IMR-90 (cell line): ENCODE data around the gene PIP4K2A. TPM values are rescaled to one million over a fixed set of nuclear protein-coding genes. Genes with fewer than 3 reads are reported as not detected.

Experiments used
- ATAC-seq: fragments of 200-7000 bp; cut with Tn5 transposase; 2 replicates; pipeline ENCODE4 v1.9.1; 2020; ENCODE audit warnings: low read depth, mild to moderate bottlenecking, moderate library complexity
- BruUV-seq: library from RNA; stranded (reverse); fragments of 400-500 nt; replicated peaks from 2 replicates; lab custom pipeline; 2021; lab: Mats Ljungman, UMichigan
- CTCF ChIA-PET: fragments of 300-600 bp; formaldehyde crosslinking; extraction: SDS; loops from one replicate; lab custom pipeline; 2021; ENCODE audit warnings: antibody characterized with exemption; lab: Yijun Ruan, JAX
- POLR2A ChIA-PET: fragments of 300-600 bp; sonication (Branson Sonifier 250); formaldehyde crosslinking; loops from one replicate; lab custom pipeline; 2022; ENCODE audit warnings: antibody characterized with exemption; ENCODE audit not compliant: unreplicated experiment; lab: Charles Lee
- DNase-seq: peaks from one replicate; pipeline ENCODE4 v3.0.0; 2013
- H2AFZ ChIP-seq: replicated peaks from 2 replicates; pipeline ENCODE3; 2013; ENCODE audit warnings: low read length, mild to moderate bottlenecking; ENCODE audit not compliant: poor library complexity
- H2AK5ac ChIP-seq: 2 replicates; pipeline ENCODE4 v1.6.1; 2013; ENCODE audit warnings: low read depth, low read length, inconsistent platforms
- H2AK9ac ChIP-seq: replicated peaks from 2 replicates; pipeline ENCODE3; 2013; ENCODE audit warnings: mild to moderate bottlenecking, low read depth, low read length, moderate library complexity; ENCODE audit not compliant: poor library complexity
- H2BK120ac ChIP-seq: 2 replicates; pipeline ENCODE4 v1.6.1; 2013; ENCODE audit warnings: low read depth, low read length, inconsistent platforms
- H2BK15ac ChIP-seq: 3 replicates; pipeline ENCODE4 v1.6.1; 2013; ENCODE audit warnings: low read depth, low read length, inconsistent platforms
- H2BK20ac ChIP-seq: 2 replicates; pipeline ENCODE4 v1.6.1; 2013; ENCODE audit warnings: low read depth, mild to moderate bottlenecking, inconsistent platforms, low read length, moderate library complexity
- H2BK5ac ChIP-seq: 2 replicates; pipeline ENCODE4 v1.6.1; 2013; ENCODE audit warnings: mild to moderate bottlenecking, low read depth, low read length, inconsistent platforms; ENCODE audit not compliant: poor library complexity, severe bottlenecking
- H3K14ac ChIP-seq: replicated peaks from 2 replicates; pipeline ENCODE4 v1.6.1; 2013; ENCODE audit warnings: low read depth, low read length, inconsistent platforms
- H3K18ac ChIP-seq: 2 replicates; pipeline ENCODE4 v1.6.1; 2013; ENCODE audit warnings: low read depth, low read length, control low read depth
- H3K23ac ChIP-seq: 2 replicates; pipeline ENCODE4 v1.6.1; 2013; ENCODE audit warnings: low read depth, low read length, inconsistent platforms
- H3K27ac ChIP-seq: 2 replicates; pipeline ENCODE4 v1.5.1; 2013; ENCODE audit warnings: mild to moderate bottlenecking, control low read depth, low read length; ENCODE audit not compliant: insufficient read depth
- H3K27me3 ChIP-seq: 2 replicates; pipeline ENCODE4 v1.6.1; 2013; ENCODE audit warnings: low read length; ENCODE audit not compliant: control insufficient read depth, insufficient read depth
- H3K36me3 ChIP-seq: 2 replicates; pipeline ENCODE4 v1.6.1; 2013; ENCODE audit warnings: low read length, mixed read lengths; ENCODE audit not compliant: control insufficient read depth, insufficient read depth
- H3K4ac ChIP-seq: 2 replicates; pipeline ENCODE4 v1.6.1; 2013; ENCODE audit warnings: low read depth, low read length, inconsistent platforms
- H3K4me1 ChIP-seq: 2 replicates; pipeline ENCODE4 v1.6.1; 2013; ENCODE audit warnings: low read length, mixed read lengths; ENCODE audit not compliant: control insufficient read depth, insufficient read depth
- H3K4me2 ChIP-seq: 2 replicates; pipeline ENCODE4 v1.6.1; 2013; ENCODE audit warnings: low read depth, mild to moderate bottlenecking, control low read depth, low read length, moderate library complexity
- H3K4me3 ChIP-seq: 2 replicates; pipeline ENCODE4 v1.5.1; 2013; ENCODE audit warnings: low read depth, mild to moderate bottlenecking, control low read depth, low read length, moderate library complexity; ENCODE audit not compliant: insufficient read depth
- H3K56ac ChIP-seq: 2 replicates; pipeline ENCODE4 v1.6.1; 2013; ENCODE audit warnings: low read length, inconsistent platforms; ENCODE audit not compliant: insufficient read depth; ENCODE audit errors: extremely low read depth
- H3K79me1 ChIP-seq, 2 experiments: 2 replicates each; pipeline ENCODE4 v1.6.1; 2013; ENCODE audit warnings: low read length in 2 of 2, inconsistent platforms in 1 of 2, low read depth in 1 of 2
- H3K9ac ChIP-seq: 2 replicates; pipeline ENCODE4 v1.6.1; 2013; ENCODE audit warnings: low read depth, low read length, control low read depth
- H3K9me1 ChIP-seq: 2 replicates; pipeline ENCODE4 v1.6.1; 2013; ENCODE audit warnings: low read length, inconsistent platforms; ENCODE audit not compliant: insufficient read depth
- H3K9me3 ChIP-seq: 2 replicates; pipeline ENCODE4 v1.6.1; 2013; ENCODE audit warnings: low read length; ENCODE audit not compliant: control insufficient read depth, insufficient read depth
- H4K20me1 ChIP-seq: 2 replicates; pipeline ENCODE4 v1.6.1; 2013; ENCODE audit warnings: low read length, inconsistent platforms; ENCODE audit not compliant: insufficient read depth
- H4K5ac ChIP-seq: 2 replicates; pipeline ENCODE4 v1.6.1; 2013; ENCODE audit warnings: mild to moderate bottlenecking, low read depth, low read length, control low read depth
- H4K8ac ChIP-seq, 2 experiments: 2 replicates each; pipeline ENCODE4 v1.6.1; 2013; ENCODE audit warnings: low read depth in 2 of 2, low read length in 2 of 2, control low read depth in 1 of 2, inconsistent platforms in 1 of 2
- H4K91ac ChIP-seq: 2 replicates; pipeline ENCODE4 v1.6.1; 2013; ENCODE audit warnings: low read depth, low read length, inconsistent platforms; ENCODE audit not compliant: insufficient read depth
- BHLHE40 ChIP-seq: fragments of 150-350 bp; IDR thresholded peaks from 2 replicates; pipeline ENCODE4 v1.6.1; 2016; ENCODE audit warnings: mild to moderate bottlenecking, low read depth, low read length
- CHD1 ChIP-seq: IDR thresholded peaks from 2 replicates; pipeline ENCODE4 v1.6.1; 2012; ENCODE audit warnings: low read depth, low read length, improper control_type of control experiment
- ELK1 ChIP-seq: fragments of 150-350 bp; IDR thresholded peaks from 2 replicates; pipeline ENCODE4 v1.6.1; 2016; ENCODE audit warnings: low read depth, mild to moderate bottlenecking, low read length, moderate library complexity, borderline replicate concordance
- FOS ChIP-seq: fragments of 150-350 bp; IDR thresholded peaks from 2 replicates; pipeline ENCODE4 v1.6.1; 2016; ENCODE audit warnings: low read depth, low read length
- POLR2A ChIP-seq: IDR thresholded peaks from 2 replicates; pipeline ENCODE4 v1.6.1; 2012; ENCODE audit warnings: mild to moderate bottlenecking, low read depth, low read length
- RAD21 ChIP-seq: IDR thresholded peaks from 2 replicates; pipeline ENCODE4 v1.6.1; 2012; ENCODE audit warnings: low read length, improper control_type of control experiment
- RFX5 ChIP-seq: IDR thresholded peaks from 2 replicates; pipeline ENCODE4 v1.8.0; 2012; ENCODE audit warnings: low read depth, mild to moderate bottlenecking, low read length, moderate library complexity
- SMC3 ChIP-seq: fragments of 150-350 bp; IDR thresholded peaks from 2 replicates; pipeline ENCODE4 v1.6.1; 2016; ENCODE audit warnings: low read depth, mild to moderate bottlenecking, antibody characterized with exemption, low read length, moderate library complexity
- USF2 ChIP-seq: fragments of 150-350 bp; IDR thresholded peaks from 2 replicates; pipeline ENCODE4 v1.6.1; 2017; ENCODE audit warnings: mild to moderate bottlenecking, antibody characterized with exemption, low read length, low read depth
- WGBS, 2 experiments: methylation state at CpG; one replicate each; pipeline versions ENCODE4 v1.1.5 to v1.1.7; 2013; ENCODE audit warnings: missing lambda C conversion rate in 2 of 2; ENCODE audit not compliant: insufficient read length in 1 of 2; ENCODE audit errors: extremely low coverage in 2 of 2; 5-methylcytosine and 5-hydroxymethylcytosine counted together
- dilution Hi-C: fragments of 300-500 bp; cut with HindIII; formaldehyde crosslinking; loops from one replicate; pipeline ENCODE4 v1.14.3; 2018; ENCODE audit warnings: low sequenced_read_pairs; ENCODE audit not compliant: unreplicated experiment
- in situ Hi-C: fragments of 300-500 bp; cut with MboI; formaldehyde crosslinking; loops from 3 replicates; pipeline ENCODE4 v1.14.3; 2019; ENCODE audit warnings: low sequenced_read_pairs, inconsistent platforms, mixed read lengths
- intact Hi-C: fragments of 100-400 bp; cut with micrococcal nuclease; formaldehyde crosslinking; loops from 2 replicates; pipeline ENCODE4 v1.10.0; 2022
- polyA plus RNA-seq, 3 experiments: library from polyadenylated mRNA; depleted of rRNA; stranded (reverse); fragments of >200 nt; gene quantifications; 2 replicates each; pipeline ENCODE4 v1.2.3, GENCODE V29; 2012; ENCODE audit warnings: low replicate concordance in 1 of 3
- total RNA-seq: library from RNA; depleted of rRNA; stranded (reverse); fragments of >200 nt; gene quantifications from 2 replicates; pipeline ENCODE4 v1.2.3, GENCODE V29; 2012

PIP4K2A gene
- total and polyA plus RNA-seq, 2 of the 4 experiments (the other 2 are of a cell fraction), result 9.8 to 18.1 TPM

- H2AK5ac ChIP-seq, result no peak overlapping the region
- no peak overlapping the region for H2BK20ac ChIP-seq
- H4K5ac ChIP-seq, result no peak overlapping the region
- H3K36me3 ChIP-seq, result no peaks in the 10 kb centered on the region
- H3K4me1 ChIP-seq, result no peaks in the 10 kb centered on the region
- no peak overlapping the region for H3K18ac ChIP-seq
- dilution Hi-C loops, result no loop called here
- no peak overlapping the region for H2AK9ac ChIP-seq
- H3K79me1 ChIP-seq, result no peaks in the 10 kb centered on the region
- DNase-seq, result no peak
- no peaks in the 10 kb centered on the region for H3K9me3 ChIP-seq
- ChIA-PET POLR2A (no interaction called here), CTCF (no interaction called here)
- H3K4ac ChIP-seq, result no peak overlapping the region
- H2BK120ac ChIP-seq, result no peak overlapping the region
- intact Hi-C loops, result no loop called here
- in situ Hi-C loops, result no loop called here
- H2BK5ac ChIP-seq, result no peak overlapping the region
- H4K8ac ChIP-seq, result no peak overlapping the region
- no peak overlapping the region for H3K56ac ChIP-seq
- no peaks in the 10 kb centered on the region for H3K9me1 ChIP-seq
- no peak overlapping the region for H2BK15ac ChIP-seq
- TF ChIP-seq FOS (no peak), POLR2A (no peak), SMC3 (no peak), ELK1 (no peak), BHLHE40 (no peak), RFX5 (no peak), USF2 (no peak), CHD1 (no peak), RAD21 (no peak)
- no peak overlapping the region for H2AFZ ChIP-seq
- peaks cover 9% of the 10 kb centered on the region for H3K27me3 ChIP-seq
- H3K23ac ChIP-seq, result no peak overlapping the region
- no CpG with 5 or more reads among the region's 4 CpGs for WGBS, 2 experiments
- H3K14ac ChIP-seq, result no peak overlapping the region
- H3K9ac ChIP-seq, result no peak overlapping the region
- no peak for ATAC-seq
- no peak overlapping the region for H3K27ac ChIP-seq
- no peak overlapping the region for H3K4me3 ChIP-seq
- H4K91ac ChIP-seq, result no peak overlapping the region
- H3K4me2 ChIP-seq, result no peak overlapping the region
- no TSS peak for BruUV-seq
- no peaks in the 10 kb centered on the region for H4K20me1 ChIP-seq
Measured at GRCh38 chr10:22504766-22505165, 209.6 kb downstream of the PIP4K2A start.
